ENCODE measurements around the gene ALDH9A1. TPM values are rescaled to one million over a fixed set of nuclear protein-coding genes. Genes with fewer than 3 reads are reported as not detected.

Gene ALDH9A1
- total RNA-seq, 1 donor from 2014 or later = 75.6 TPM

- no peak for DNase-seq (ENCODE audit: low read depth, low spot score)
Observed at GRCh38 chr1:165624441-165624840, 73.9 kb downstream of the ALDH9A1 start.

- DNase-seq (ENCODE audit: low read depth, low spot score) = no peak
Observed at GRCh38 chr1:165623624-165624023, 74.7 kb downstream of the ALDH9A1 start.

GRCh38 chr1:165619647-165620151, 78.7 kb downstream of the ALDH9A1 start:
- DNase-seq (ENCODE audit: low read depth, low spot score) = no peak

GRCh38 chr1:165616987-165617546, 81.3 kb downstream of the ALDH9A1 start:
- no peak for DNase-seq (ENCODE audit: low read depth, low spot score)

GRCh38 chr1:165616054-165616612, 82.2 kb downstream of the ALDH9A1 start:
- no peak for DNase-seq (ENCODE audit: low read depth, low spot score)

Other genes with a start within 250 kb of the ALDH9A1 start
- gene LRRC52, start 154.6 kb downstream of the ALDH9A1 start, total RNA-seq = not detected in 2 replicates
- gene MGST3, start 67.3 kb downstream of the ALDH9A1 start, total RNA-seq = 128 and 204 TPM in 2 replicates
- 59.5 and 80.8 TPM in 2 replicates for gene TMCO1, start 70.3 kb upstream of the ALDH9A1 start, total RNA-seq
- gene UCK2, start 129.1 kb upstream of the ALDH9A1 start, total RNA-seq = 134 and 138 TPM in 2 replicates

Measured in pulmonary artery endothelial cell (primary cell).